HL-60 (cell line): Measurements from ENCODE around the gene GFOD1.

ENCODE experiments used
- POLR2AphosphoS5 ChIP-seq: IDR thresholded peaks from 2 replicates; pipeline ENCODE4 v1.6.1; 2012; ENCODE audit warnings: low read depth
- TF ChIP-seq, protein P1 (sequence below): IDR thresholded peaks from one replicate; pipeline ENCODE4 v1.5.1; 2011; ENCODE audit warnings: low read length, control low read depth, inconsistent platforms; ENCODE audit not compliant: insufficient read depth
- TF ChIP-seq, protein P2 (sequence below): IDR thresholded peaks from 2 replicates; pipeline ENCODE4 v1.6.1; 2012; ENCODE audit warnings: low read depth; ENCODE audit not compliant: insufficient replicate concordance

DNA sequence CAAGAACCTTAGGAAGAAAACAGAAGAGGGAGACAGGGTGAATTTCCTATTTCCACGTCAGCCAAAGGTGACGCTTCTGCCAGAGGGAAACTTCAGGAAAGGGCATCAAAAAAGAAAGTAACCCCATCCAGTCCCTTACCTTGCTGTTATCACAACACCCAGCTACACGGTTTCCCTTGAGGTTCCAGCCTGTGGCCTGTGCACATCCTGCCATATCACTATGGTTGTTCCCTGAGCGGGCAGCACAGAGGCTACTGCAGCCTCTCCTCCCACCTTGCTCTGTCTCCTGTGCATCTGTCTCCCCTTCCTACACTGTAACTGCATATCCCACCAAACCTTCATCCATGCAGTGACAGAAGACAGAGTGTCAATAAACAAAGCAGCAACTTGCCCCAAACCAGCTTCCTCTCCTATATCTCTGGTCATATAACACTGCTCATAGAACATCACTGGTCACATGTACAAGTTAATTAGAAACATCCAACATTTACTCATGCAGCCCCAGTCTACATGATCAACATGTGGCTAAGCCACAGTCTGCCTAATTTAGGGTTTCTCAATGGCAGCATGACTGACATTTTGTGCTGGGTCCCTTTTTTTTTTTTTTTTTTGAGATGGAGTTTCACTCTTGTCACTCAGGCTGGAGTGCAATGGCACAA is 54.7 kb downstream of the GFOD1 start:
- TF ChIP-seq POLR2AphosphoS5, result no peak
- TF ChIP-seq, protein P1, sequence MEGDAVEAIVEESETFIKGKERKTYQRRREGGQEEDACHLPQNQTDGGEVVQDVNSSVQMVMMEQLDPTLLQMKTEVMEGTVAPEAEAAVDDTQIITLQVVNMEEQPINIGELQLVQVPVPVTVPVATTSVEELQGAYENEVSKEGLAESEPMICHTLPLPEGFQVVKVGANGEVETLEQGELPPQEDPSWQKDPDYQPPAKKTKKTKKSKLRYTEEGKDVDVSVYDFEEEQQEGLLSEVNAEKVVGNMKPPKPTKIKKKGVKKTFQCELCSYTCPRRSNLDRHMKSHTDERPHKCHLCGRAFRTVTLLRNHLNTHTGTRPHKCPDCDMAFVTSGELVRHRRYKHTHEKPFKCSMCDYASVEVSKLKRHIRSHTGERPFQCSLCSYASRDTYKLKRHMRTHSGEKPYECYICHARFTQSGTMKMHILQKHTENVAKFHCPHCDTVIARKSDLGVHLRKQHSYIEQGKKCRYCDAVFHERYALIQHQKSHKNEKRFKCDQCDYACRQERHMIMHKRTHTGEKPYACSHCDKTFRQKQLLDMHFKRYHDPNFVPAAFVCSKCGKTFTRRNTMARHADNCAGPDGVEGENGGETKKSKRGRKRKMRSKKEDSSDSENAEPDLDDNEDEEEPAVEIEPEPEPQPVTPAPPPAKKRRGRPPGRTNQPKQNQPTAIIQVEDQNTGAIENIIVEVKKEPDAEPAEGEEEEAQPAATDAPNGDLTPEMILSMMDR, result no peak
- TF ChIP-seq, protein P2, sequence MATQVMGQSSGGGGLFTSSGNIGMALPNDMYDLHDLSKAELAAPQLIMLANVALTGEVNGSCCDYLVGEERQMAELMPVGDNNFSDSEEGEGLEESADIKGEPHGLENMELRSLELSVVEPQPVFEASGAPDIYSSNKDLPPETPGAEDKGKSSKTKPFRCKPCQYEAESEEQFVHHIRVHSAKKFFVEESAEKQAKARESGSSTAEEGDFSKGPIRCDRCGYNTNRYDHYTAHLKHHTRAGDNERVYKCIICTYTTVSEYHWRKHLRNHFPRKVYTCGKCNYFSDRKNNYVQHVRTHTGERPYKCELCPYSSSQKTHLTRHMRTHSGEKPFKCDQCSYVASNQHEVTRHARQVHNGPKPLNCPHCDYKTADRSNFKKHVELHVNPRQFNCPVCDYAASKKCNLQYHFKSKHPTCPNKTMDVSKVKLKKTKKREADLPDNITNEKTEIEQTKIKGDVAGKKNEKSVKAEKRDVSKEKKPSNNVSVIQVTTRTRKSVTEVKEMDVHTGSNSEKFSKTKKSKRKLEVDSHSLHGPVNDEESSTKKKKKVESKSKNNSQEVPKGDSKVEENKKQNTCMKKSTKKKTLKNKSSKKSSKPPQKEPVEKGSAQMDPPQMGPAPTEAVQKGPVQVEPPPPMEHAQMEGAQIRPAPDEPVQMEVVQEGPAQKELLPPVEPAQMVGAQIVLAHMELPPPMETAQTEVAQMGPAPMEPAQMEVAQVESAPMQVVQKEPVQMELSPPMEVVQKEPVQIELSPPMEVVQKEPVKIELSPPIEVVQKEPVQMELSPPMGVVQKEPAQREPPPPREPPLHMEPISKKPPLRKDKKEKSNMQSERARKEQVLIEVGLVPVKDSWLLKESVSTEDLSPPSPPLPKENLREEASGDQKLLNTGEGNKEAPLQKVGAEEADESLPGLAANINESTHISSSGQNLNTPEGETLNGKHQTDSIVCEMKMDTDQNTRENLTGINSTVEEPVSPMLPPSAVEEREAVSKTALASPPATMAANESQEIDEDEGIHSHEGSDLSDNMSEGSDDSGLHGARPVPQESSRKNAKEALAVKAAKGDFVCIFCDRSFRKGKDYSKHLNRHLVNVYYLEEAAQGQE, result no peak
